ENCODE measurements around the gene SERGEF.

The SERGEF gene

DNA sequence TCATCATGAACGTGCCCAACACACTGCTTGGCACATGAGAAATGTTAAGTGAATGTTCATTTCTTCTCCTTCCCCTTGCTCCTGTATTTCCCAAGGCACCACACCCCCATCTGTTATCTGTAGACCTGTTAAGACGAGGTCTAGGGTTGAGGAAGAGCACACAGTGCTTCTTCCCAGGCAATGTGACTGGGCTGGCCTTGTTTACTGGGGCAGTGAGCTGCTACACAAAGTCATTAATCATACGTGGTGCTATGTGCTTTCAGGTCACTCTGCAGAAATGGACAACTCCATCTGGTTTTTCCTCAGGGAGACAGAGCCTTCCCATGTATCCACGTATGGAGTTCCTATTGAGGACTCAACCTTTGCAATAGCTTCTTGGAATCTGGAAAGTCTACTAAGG is 159.6 kb downstream of the SERGEF start:
- DNase-seq = no peak

DNA sequence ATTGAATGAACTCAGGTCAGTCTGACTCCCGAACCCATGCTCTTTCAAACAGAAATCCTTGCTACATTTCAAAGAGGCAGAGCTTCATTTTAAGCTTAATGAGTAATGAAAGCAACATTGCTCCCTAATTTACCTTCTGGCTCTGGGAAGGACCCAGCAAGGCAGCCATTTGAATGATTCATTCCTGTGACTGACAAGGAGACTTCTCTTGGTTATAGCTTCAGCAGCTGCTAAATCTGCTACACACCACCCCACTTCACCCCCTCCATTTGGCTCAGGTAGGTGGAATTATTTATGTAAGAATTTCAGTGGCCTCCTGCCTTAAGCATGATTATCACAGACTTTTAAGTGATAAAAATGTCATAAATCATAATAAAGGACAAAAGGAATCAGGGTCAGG is 160.6 kb downstream of the SERGEF start:
- no peak for DNase-seq

DNA sequence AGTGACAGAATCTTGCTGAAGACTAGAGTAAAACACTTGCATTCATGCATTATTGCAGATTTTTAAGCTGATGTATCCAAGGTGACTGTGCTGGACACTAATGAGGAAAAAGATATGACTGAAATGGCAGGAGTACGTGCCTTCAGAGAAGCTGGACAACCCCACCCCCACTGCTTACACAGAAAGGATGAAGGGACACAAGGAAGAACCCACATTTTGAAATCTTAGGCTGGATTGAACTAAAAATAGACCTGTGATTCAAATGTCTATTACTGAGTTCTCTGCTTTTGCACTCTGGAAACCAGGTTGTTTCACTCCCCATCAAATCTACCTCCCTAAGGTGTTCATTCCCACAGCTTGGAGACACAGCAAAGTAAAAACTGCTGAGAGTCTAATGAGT is 161.2 kb downstream of the SERGEF start:
- DNase-seq = no peak

DNA sequence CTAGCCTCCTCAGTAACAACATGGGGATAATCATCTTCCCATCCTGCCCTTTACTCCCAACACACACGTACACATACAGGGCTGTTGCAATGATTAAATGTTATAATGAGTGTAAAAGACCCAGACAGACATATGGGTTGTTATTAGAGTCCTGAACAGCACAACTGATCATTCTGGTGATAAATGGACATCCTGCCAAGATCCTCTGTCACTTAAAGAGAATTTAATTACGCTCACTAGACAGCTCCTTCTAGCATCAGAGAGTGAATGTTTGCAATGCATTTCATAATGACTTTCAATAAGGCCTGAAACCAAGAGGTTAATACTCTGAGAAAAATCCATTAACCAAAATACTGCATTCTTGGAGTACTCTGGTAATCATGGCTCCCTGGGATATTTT is 162.5 kb downstream of the SERGEF start:
- no peak for DNase-seq

DNA sequence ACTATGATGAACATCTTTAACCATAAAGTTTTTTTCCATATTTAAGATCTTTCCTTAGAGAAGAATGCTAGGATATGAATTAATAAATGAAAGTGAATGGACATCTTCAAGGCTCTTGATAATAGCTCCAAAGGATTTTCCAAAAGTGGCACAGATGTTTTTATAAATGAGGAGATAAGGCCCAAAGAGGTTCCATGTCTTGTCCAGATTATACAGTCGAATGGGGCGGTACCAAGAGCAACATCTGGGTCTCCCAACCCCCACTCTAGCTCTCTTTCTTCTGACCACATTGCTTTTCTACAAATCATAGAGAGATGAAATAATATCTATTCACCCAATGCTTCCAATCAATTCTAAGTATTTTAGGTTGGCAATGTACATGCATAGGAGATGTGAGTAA is 164.1 kb downstream of the SERGEF start:
- DNase-seq = no peak

DNA sequence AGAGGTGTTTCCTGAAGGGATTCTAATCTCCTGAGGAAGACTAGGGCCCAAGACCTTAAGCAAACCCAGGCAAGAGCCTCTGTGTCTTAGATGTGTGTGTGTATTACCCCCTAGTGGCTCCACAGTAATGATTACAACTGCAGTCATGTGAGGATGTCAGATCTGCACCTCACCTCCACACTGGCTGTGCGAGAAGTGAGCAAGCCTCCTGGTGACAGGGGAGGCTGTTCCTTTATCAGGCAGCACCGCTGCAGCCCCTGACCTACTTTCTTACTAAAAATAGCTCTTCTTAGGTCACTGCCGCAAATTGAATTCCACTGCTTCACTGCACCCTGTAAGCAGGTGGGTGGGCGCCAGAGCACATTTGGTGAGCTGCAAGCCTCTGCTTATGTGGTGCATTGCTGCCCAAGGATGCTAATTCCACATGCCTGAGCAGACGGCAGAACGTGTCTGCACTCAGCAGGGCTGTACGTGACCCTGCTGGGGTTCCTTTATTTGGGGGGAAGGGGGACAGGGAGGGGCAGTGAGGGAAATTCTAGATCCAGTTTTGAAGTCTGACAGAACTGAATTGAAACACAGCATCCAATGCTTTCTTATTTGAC is 165.9 kb downstream of the SERGEF start:
- DNase-seq = no peak

DNA sequence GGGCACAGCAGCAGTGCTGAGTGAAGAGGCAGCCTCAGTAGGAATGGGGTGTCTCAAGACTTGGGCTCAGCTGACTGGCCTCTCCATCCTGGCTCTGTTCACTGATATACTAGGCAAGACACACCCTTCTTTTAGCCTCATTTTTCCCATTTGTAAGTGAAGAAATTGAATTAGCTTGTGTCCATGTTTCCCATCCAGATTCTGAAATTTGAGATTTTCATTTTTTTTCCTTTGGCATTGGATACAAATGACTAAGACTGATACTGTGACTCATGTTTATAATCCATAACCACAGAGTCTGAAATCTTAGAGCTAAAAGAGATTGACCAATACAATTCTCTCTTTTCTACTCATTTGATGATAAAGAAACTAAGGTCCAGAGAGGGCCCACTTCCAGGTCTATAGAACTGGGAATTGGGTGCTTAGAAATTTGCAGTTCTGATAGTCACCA is 167.4 kb downstream of the SERGEF start:
- DNase-seq = no peak

DNA sequence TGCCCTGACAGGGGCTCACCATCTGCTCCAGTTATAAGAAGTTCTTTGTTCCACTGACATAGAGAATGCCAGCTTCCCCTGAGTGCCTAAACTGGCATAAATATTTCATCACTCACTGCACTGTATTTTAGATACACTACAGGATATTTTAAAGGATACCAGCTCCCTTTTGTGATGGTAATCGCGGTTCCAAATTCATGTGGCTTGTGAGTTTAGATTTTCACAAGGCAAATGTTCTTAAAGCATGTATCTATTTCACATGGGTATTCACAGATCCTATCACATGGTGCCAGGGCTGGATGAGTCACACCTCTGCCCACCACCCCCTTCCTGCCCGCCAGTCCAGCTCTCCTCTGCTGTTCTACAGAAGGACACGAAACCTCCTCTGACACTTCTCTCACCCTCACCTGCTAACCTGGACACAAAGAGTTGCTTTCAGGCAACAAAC is 172.7 kb downstream of the SERGEF start:
- no peak for DNase-seq

DNA sequence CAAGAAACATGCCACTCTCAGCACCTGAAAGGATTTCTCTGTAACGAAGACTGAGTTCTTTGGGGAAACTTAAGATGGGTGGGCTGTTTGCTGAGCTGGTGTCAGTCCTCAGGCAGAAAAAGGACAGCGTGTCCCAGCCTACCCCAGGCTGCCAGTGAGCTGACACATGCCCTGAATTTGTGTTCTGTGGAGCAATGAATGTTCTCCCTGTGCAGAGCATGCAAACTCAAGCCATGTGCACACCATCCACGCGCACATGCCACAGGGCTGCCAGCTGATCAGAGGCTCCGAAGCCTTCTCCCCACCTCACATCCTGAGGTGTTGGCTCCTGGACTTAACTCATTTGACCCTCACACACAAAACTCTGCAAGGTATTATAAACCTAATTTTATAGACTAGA is 173.4 kb downstream of the SERGEF start:
- no peak for DNase-seq

DNA sequence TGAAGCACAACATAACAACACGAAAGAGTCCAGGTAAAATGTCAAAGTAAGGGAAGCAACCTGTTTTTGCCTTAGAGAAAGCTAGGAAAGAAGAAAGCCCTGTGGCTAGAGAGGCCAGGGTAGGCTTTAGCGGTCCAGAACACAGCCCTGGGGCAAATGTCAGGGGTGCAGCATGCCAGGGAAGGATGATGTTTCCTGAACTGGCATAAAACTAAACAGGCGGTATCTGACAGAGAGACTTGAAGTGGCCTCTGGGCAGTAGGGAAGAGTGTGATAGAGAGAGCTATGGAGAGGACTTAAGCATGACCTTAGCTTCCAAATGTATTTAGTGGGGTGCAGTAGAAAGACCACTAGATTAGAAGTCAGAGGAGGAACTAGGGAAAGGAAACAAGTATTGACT is 174.7 kb downstream of the SERGEF start:
- DNase-seq = no peak

DNA sequence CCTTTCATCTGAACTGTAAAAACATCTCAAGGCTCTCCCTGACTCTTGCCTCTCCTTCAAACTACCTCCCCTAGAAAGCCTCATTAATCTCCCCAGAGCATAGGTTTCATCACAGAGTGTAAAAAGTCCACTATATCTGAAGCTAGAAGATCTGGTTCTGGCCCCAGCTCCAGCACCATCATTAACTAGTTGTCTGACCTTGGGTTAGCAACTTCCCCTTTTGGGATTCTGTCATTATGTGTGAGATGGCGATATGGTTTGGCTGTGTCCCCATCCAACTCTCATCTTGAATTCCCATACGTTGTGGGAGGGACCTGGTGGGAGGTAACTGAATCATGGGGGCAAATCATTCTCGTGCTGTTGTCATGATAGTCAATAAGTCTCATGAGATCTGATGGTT is 181.0 kb downstream of the SERGEF start:
- no peak for DNase-seq

DNA sequence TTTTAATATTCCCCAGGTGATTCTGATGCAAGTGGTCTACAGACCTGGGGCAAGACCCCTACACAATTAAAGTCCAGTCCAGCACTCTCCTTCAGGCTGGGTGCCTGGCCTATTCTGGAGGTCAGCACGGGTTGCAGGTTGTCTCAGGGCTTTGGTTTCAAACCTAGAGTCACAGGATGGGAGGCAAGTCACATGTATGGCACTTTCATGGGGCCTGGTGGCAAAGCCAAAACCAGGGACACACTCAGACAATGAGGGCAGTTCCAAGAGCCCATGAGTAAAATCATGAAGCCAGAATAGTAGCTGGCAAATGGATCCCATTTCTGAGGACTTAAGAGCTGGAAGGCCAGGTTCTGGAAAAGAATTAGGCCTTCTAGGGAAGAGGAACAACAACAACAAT is 181.6 kb downstream of the SERGEF start:
- DNase-seq = no peak

DNA sequence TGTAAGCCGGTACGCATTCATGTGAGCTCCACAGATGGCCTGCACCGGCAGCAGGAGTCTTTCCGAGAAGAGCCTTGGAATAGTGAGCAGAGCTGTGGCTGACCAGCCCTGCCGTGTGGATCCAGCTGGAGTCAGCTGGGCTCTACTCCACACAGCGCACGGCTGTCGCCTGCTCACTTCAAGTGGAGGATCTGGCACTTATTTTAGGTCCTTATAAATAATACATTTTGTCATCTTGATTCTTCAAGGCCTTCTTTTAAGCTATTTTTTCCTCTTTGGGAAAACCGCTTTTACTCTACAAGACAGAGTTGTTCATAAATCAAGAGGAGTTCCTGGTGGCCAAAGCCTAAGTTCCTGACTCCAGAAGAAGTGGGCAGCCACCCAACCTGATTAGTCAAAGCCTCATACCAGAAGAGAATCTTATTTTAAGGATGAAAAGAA is 184.5 kb downstream of the SERGEF start:
- no peak for DNase-seq

DNA sequence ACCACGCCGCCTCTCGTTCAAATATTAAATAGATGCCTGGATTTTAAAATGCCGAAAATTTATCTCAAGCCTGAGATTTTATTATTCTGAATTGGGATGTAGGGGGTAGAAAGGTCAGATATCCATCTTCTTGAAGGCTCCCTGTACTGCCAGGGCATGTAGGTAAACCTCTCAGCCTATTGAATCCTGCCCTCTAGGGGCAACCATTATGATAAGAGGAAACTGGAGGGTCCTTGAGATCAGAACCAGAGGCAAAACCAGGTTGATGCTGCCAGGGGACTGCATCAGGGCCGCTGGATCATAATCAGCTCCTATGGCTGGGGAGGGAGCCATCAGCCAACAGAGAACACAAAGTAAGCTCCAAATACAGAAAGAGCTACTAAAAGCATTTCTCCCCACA is 185.8 kb downstream of the SERGEF start:
- DNase-seq = peak; percentile 41

DNA sequence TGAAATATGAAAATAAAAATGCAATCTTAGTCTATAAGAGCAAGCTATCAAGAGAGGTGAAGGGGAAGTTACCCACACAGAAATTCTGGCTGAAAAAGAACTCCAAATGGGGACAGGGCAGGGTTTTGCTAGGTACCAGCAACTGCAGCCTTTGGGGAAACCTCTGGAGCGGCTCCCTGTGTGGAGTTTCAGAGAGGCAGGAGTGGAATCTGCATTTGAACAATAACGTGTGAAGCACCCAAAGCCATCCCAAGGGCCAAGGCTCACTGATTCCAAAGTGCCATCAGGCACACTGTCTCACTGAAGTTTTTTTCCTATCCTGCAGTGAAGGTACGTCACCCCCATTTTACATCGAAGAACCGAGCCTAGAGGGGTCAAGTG is 190.5 kb downstream of the SERGEF start:
- DNase-seq = no peak

DNA sequence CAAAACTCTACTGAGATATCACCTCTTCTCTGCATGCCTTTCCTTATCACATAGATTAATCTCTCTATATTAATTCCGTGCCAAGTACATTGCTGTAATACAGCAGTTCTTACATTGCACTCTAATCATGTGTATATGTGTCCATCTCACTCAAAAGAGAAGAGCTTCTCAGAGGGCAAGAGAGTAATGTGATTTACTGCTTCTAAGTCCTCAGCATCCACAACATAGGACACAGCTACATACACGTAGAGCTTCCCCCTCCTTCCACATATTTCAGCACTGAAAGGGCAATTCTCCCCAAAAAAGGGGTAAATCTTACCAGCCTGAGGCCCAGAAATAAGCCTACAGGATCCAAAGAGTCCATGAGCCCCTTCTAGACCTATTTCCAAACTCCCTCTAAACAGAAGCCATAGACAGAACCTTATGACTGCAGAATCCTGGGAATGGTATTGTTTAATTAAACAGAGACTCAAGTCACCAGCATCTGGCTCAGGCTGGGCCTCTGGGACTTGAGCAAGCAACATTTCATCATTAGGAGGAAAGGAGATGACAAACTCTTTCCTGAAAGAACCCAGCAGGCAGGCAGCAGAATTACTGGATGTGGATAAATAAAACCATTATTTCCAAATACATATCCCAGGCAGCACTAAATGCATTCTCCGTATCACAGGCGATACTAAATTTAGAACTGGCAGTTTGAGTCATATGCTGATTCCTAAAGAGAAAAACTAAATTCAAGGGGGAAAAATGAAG is 191.0 kb downstream of the SERGEF start:
- DNase-seq = no peak

DNA sequence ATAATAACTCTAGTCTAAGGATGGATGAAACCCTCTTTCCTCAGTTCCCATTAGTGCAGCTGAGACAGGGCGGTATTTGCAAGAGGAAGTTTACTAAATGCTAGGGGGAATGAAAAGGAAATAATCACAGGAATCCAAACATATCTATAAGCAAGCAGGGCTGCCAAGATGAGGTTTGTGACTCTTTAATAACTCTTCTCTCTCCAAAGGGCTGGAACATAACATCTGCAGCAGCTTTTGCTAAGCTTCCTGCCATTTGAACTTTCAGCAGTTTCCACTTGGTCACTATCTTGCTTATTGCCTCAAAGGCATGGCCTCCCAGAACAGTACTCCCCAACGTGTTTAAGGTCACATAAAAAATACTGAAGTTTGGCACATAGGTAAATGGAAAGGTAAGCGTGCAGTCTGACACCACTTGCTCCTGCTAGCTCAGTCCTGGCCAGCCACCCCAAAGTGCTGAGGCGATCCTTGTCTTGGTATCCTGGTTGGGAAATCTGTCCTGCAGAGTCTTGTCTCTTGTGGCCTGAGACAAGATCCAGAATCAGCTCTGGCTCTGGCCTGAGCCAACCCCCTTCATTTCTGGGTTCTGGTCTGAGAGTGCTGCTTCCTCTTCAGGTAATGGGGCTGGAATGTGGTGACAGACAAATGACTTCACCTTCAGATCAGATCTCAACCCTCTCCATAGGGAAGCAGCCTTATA is 196.5 kb downstream of the SERGEF start:
- no peak for DNase-seq

DNA sequence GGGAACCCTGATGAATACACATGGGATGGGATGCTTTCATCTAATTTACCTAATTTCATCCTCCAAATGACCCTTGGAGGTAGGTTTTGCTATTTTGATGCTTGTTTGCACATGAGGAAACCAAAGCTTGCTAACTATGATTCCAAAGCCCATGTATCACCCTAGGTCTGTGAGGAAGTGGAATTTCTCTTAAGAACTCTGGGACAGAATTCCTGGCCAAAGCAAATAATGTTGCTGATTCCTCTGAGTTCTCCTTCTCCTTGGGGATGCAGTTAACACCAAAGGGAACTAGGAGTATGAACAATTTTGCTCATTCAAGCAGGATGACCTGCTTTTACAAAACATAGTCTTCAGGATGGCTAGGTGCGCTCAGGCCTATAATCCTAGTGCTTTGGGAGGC is 198.3 kb downstream of the SERGEF start:
- DNase-seq = no peak

DNA sequence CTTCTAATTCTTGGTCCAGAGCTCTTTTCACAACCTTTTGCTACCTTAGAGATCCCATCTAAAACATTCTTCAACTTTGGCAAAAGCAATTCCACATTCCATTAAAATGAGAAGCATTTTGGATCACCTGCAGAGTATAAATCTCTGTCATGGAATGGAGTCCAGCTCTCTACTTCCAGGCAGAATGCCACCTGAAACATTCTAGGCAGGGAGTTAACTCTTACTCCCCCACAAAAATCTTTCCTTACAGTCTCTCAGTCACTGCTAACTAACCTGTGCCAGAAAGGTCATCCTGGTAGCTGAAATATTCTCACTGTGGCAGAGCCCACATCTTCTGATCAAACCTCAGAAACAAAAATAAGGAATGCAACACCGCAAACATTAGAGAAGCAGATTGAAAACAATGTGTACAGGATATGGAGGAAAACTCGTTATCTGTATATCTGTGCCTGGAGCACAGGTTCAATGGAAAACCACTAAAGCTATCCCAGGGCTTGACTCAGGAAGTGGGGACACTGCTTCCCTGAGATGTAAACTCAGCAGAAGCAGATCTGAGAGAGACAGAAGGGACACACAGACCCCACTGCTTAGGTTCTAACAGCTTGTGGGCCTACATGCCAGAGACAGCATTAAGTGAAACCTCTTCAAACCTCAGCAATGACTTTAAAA is 199.3 kb downstream of the SERGEF start:
- DNase-seq = no peak

DNA sequence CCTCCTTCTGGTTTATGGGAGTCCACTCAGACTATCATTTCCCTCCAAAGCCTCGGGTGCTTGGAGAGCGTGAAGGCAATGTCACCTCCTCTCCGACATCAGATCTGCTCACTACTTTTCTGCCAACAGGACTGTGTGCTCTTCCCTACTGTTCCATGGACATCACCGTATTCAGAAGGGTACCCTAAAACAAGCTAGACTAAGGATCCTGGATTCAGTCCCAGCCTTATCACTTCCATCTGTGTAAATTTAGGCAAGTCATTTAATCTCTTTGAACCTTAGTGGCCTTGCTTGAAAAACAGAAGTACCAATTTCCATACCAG is 200.0 kb downstream of the SERGEF start:
- no peak for DNase-seq

DNA sequence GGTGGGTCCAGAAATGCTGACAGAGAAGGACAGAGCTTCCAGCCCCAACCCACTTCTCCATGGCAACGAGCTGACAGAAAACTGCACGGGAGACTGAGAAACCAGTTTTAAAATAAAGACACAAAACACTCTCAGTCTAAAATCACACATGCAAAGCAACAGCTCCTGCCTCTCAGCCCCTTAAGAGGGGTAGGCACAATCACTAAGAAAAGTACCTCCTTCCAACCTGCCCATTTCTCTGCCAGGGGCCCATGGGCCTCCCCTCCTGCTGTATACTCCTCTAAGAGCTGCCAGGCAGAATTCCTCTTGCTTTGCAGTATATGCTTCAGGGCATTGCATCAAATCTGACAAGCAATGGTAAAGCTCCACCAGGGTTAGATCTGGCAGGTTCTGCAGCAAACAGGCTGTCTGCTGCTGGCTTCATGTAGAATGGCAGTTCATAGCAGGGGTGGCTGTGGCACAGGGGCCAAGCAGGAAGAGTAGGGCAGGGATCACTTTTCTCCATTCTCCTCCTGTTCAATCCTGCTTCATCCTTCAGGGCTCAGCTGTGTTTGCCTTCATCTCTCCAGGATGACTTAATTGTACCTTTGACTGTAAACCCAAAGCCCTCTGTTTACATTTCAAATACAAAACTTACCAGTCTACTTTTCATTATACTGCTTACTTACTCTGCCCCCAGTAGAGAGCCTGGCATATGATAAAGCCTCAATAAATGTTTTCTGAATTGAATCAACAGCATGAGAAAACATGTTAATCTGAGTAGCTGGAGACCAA is 200.6 kb downstream of the SERGEF start:
- DNase-seq = peak; percentile 63

DNA sequence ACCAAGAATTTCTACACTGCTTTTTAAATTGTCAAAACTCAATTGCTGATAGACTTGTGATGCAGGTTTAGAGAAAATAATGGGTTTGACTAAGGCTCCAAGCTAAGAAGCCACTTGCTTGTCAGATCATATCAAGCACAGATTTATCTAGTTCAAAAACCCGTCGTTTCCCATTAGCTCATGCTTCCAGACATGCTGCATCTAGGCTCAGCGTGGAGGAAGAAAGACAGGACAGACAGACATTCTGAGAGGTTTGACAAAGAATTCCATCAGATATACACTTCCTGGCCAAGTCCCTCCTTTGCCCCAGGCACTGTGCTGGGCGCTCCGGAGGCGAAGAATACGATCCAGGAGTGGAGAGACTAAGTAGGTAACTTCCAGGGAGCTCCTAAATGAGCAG is 201.5 kb downstream of the SERGEF start:
- DNase-seq = no peak

DNA sequence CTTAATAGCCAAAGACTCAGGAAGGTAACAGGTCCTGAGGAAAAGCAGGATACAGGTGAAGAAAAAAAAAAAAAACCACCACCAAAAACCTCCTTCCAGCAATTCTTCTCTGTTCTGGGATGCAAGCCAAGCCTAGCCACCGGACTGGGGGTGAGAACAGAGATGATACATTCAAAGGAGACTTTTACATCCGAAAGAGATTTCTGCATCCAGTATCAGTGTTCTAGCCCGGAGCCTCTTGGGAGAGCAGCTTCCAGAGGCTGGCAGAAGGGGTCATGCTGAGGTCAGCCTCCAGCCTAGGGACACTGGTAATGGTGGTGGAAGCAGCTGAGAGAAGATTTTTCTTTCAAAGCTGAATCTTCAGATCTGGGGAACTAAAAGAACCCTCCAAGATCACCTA is 202.1 kb downstream of the SERGEF start:
- DNase-seq = no peak

All from NCI-H510A treated with DMSO at 0.1 percent for 48 hours (cell line).